Skeletal muscle satellite cell (primary cell): Measurements from ENCODE around the gene SH3GL3.

Experiments used
- H3K27me3 ChIP-seq: 2 replicates; pipeline ENCODE4 v1.7.0; 2013; ENCODE audit warnings: low read length; ENCODE audit not compliant: control insufficient read depth, insufficient read depth
- H3K36me3 ChIP-seq: 2 replicates; pipeline ENCODE4 v1.7.0; 2013; ENCODE audit warnings: mild to moderate bottlenecking, control low read depth, low read length; ENCODE audit not compliant: insufficient read depth
- H3K4me1 ChIP-seq: 2 replicates; pipeline ENCODE4 v1.7.0; 2013; ENCODE audit warnings: low read length; ENCODE audit not compliant: control insufficient read depth, insufficient read depth
- H3K4me2 ChIP-seq: 2 replicates; pipeline ENCODE4 v1.7.0; 2013; ENCODE audit warnings: mild to moderate bottlenecking, low read length
- H3K4me3 ChIP-seq: 2 replicates; pipeline ENCODE4 v1.7.0; 2013; ENCODE audit warnings: low read length
- H3K9ac ChIP-seq: 2 replicates; pipeline ENCODE4 v1.7.0; 2013; ENCODE audit warnings: mild to moderate bottlenecking, low read depth, low read length, moderate library complexity
- H3K9me3 ChIP-seq: replicated peaks from 2 replicates; pipeline ENCODE4 v1.7.0; 2013; ENCODE audit warnings: mild to moderate bottlenecking, control low read depth, low read length

SH3GL3 gene

DNA sequence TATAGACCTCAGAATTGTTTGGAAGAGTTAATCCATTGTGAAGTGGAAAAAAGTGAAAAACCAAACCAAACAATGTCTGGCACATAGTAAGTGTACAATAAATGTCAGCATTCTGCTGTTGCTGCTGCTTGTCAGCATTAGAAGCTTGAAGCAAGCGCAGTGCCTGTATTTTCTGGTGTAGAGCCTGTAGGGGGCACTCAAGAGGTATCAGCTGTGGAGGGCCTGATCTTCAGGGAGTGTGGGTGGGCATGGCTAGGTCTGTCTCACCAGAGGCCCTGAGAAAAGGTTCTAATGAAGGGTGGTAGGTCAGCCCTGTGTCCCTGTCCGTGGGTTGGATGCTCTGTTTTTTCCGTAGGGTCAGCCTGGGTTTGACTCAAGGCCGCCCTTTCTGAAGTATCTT is 210.4 kb downstream of the SH3GL3 start:
- Histone ChIP-seq H3K9me3 (no peaks in the 10 kb centered on the region), H3K4me2 (no peak overlapping the region), H3K27me3 (peaks cover 38% of the 10 kb centered on the region), H3K9ac (no peak overlapping the region), H3K36me3 (no peaks in the 10 kb centered on the region), H3K4me3 (no peak overlapping the region), H3K4me1 (peaks cover 6% of the 10 kb centered on the region)

DNA sequence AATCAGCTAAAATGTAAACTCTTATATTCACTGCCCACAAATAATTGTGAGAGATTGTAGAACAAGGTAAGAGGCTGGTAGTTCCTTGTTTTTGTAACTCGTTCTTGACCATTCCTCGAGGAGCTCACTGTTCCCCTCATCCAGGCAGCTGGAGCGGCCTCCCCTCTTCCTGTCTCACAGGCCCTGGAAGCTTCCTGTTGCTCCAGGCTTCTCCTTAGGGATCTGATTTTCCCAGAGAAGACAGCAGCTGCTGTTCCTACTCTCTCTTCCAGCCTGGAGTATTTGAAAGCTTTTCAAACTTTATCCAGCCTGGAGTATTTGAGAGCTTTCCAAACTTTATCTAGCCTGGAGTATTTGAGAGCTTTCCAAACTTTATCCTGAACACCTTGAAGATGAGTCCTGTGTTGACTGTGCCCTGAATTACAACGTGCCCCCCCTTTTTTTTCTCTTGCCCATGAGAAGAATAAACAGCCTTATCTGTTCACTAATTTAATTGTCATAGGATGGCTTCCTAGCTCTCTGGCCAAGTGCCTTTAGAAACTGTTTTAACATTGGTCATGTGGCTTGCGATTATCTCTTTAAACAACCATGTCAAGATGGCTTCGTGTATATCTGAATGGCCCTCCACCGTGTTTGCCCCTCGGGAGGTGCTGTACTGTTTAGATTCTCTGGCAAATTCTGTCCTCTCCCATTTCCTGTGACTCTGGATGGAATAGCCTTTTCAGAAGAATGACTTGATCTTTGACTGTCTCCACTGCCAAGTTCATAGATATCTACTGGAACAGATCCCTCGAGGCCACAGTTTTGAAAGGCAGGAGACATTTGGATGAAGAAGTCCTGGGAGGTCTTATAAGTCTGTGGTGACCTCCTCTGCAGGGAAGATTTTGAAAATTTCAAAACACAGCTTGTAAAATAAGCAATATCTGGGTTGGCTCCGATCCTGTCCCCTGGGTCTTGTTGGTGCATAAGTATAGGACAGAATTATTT is 211.6 kb downstream of the SH3GL3 start:
- no peak overlapping the region for H3K9ac ChIP-seq
- no peak overlapping the region for H3K4me3 ChIP-seq
- H3K4me2 ChIP-seq, result no peak overlapping the region
- no peaks in the 10 kb centered on the region for H3K9me3 ChIP-seq
- peaks cover 30% of the 10 kb centered on the region for H3K27me3 ChIP-seq
- peaks cover 6% of the 10 kb centered on the region for H3K4me1 ChIP-seq
- H3K36me3 ChIP-seq, result no peaks in the 10 kb centered on the region

DNA sequence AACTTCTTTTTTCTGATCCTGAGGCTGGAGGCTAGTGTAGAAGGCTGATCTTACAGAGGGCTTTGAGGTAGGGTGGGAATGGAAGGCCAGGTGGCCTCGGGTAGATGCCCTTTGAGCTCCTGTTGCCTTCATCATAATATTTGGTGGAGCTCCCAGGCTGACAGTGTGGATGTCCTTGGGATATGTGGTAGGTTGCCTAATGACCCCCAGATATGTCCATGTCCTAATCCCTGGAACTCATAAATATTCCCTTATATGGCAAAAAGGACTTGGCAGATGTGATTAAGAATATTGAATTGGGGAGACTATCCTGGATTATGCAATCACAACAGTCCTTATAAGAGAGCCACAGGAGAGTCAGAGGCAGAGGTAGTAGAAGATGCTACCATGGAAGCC is 212.3 kb downstream of the SH3GL3 start:
- H3K36me3 ChIP-seq, result no peaks in the 10 kb centered on the region

DNA sequence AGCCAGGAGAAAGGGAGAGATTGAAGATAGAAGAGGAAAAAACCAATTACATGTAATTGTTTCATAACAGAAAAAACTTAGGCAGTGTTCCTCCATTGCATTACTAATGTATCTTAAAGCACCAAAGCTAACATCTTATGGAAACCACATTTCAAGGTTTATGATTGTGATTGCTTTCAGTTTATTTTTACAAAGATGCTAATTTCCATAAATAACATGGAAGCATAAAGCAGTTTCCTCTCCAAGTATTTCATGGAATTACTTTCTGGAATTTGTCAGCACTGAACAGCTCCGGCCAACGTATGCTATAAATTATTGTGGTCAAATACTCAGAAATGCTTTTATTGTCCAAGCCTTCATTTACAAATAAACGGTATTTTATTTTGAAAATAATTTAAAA is 218.3 kb downstream of the SH3GL3 start:
- Histone ChIP-seq H3K9ac (no peak overlapping the region), H3K27me3 (no peaks in the 10 kb centered on the region), H3K36me3 (no peaks in the 10 kb centered on the region), H3K9me3 (no peaks in the 10 kb centered on the region), H3K4me2 (no peak overlapping the region), H3K4me1 (peaks cover 3% of the 10 kb centered on the region), H3K4me3 (no peak overlapping the region)

More for the DNA sequence above, 212.3 kb downstream of the SH3GL3 start:
- Histone ChIP-seq H3K27me3 (peaks cover 26% of the 10 kb centered on the region), H3K9ac (no peak overlapping the region), H3K4me1 (peaks cover 2% of the 10 kb centered on the region), H3K4me2 (no peak overlapping the region), H3K9me3 (no peaks in the 10 kb centered on the region), H3K4me3 (no peak overlapping the region)
